Measurements from ENCODE around the gene P4HB.

DNA sequence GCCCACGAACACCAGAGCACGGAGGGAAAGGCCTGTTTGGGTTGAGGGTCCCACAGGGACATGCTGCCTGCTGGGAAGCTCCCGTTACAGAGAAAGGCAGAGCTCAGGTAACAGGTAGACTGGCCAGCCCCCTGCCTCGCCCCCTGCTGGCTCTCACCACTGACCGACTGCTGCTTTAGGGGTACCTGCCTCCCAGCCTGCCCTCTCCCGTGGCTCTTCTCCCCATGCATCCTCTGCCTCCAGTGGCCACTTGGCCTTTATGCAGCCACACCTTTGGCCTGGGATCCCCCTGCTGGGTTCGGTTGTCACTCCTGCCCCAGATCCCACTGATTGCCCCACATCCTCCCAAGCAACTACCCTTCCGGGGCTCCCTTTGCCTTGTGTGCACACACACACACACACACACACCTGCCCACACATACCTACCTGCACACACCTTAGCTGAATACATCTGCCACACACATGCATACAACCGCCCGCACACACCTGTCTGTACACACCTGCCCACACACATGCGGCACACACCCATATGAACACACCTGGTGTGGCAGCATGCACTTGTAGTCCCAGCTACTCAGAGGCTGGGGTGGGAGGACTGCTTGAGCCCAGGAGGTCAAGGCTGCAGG is 34.4 kb downstream of the P4HB start:
- TF ChIP-seq, protein P1, sequence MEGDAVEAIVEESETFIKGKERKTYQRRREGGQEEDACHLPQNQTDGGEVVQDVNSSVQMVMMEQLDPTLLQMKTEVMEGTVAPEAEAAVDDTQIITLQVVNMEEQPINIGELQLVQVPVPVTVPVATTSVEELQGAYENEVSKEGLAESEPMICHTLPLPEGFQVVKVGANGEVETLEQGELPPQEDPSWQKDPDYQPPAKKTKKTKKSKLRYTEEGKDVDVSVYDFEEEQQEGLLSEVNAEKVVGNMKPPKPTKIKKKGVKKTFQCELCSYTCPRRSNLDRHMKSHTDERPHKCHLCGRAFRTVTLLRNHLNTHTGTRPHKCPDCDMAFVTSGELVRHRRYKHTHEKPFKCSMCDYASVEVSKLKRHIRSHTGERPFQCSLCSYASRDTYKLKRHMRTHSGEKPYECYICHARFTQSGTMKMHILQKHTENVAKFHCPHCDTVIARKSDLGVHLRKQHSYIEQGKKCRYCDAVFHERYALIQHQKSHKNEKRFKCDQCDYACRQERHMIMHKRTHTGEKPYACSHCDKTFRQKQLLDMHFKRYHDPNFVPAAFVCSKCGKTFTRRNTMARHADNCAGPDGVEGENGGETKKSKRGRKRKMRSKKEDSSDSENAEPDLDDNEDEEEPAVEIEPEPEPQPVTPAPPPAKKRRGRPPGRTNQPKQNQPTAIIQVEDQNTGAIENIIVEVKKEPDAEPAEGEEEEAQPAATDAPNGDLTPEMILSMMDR (conservative IDR thresholded peaks at IDR 0.05; ENCODE audit: low read length), result peak; percentile 37; the same call in 1 of the 2 replicates
- TF ChIP-seq EZH2phosphoT487 (IDR thresholded peaks at IDR 0.05; ENCODE audit: borderline replicate concordance, low read depth, low read length), result no peak

Data from OCI-LY7 (cell line).